Brain microvascular endothelial cell (primary cell): ENCODE results near the gene ASGR1.
A peak's percentile ranks its signal among the peaks of the same experiment; 100 is the strongest.

Experiments
- DNase-seq: peaks from one replicate; pipeline ENCODE4 v3.0.0-alpha.2; 2020
- H3K27ac ChIP-seq: fragments of 250-450 bp; sonication (Bioruptor Pico); 2 replicates; pipeline ENCODE4 v1.5.1; 2020; ENCODE audit warnings: mild to moderate bottlenecking, moderate library complexity
- H3K27me3 ChIP-seq: fragments of 250-450 bp; sonication (Bioruptor Pico); replicated peaks from 2 replicates; pipeline ENCODE4 v1.5.1; 2020; ENCODE audit warnings: mild to moderate bottlenecking
- H3K36me3 ChIP-seq: fragments of 250-450 bp; sonication (Bioruptor Pico); replicated peaks from 2 replicates; pipeline ENCODE4 v1.5.1; 2020; ENCODE audit warnings: mild to moderate bottlenecking
- H3K4me3 ChIP-seq: 2 replicates; pipeline ENCODE4 v1.5.1; 2011; ENCODE audit warnings: low read depth, mild to moderate bottlenecking, control low read depth, low read length, moderate library complexity
- CTCF ChIP-seq: IDR thresholded peaks from 2 replicates; pipeline ENCODE4 v1.5.1; 2011; ENCODE audit warnings: low read depth, mild to moderate bottlenecking, moderate library complexity, low read length, control low read depth, inconsistent platforms; ENCODE audit errors: missing control alignments
- in situ Hi-C: cut with HindIII; loops from 2 replicates; pipeline ENCODE4 v1.10.0; 2017; ENCODE audit warnings: low sequenced_read_pairs, low pct_ligation_motif_present

Gene ASGR1

GRCh38 chr17:7205561-7205960 is 26.4 kb upstream of the ASGR1 start:
- no peak for DNase-seq
- peak overlapping the region; percentile 64 for H3K4me3 ChIP-seq
- H3K27ac ChIP-seq, result peak overlapping the region; percentile 22
- in situ Hi-C loops, result no loop called here
- no peaks in the 10 kb centered on the region for H3K27me3 ChIP-seq
- peaks cover 26% of the 10 kb centered on the region for H3K36me3 ChIP-seq
- TF ChIP-seq CTCF, result no peak

GRCh38 chr17:7204828-7205461 is 25.8 kb upstream of the ASGR1 start:
- no peak for TF ChIP-seq CTCF
- peak; percentile 79 for DNase-seq
- Histone ChIP-seq H3K27ac (peak overlapping the region; percentile 22), H3K36me3 (peaks cover 28% of the 10 kb centered on the region), H3K4me3 (peak overlapping the region; percentile 64), H3K27me3 (no peaks in the 10 kb centered on the region)
- in situ Hi-C loops, result no loop called here

- no peak for DNase-seq
- no peak overlapping the region for H3K27ac ChIP-seq
- no peak for TF ChIP-seq CTCF
- no peaks in the 10 kb centered on the region for H3K27me3 ChIP-seq
- in situ Hi-C loops, result no loop called here
- peak overlapping the region; percentile 64 for H3K4me3 ChIP-seq
- peaks cover 28% of the 10 kb centered on the region for H3K36me3 ChIP-seq
Measured at GRCh38 chr17:7204336-7204735, 25.2 kb upstream of the ASGR1 start.

GRCh38 chr17:7203391-7203790 is 24.2 kb upstream of the ASGR1 start:
- DNase-seq, result no peak
- no peak for TF ChIP-seq CTCF
- H3K27me3 ChIP-seq, result no peaks in the 10 kb centered on the region
- in situ Hi-C loops, result no loop called here
- no peak overlapping the region for H3K27ac ChIP-seq
- H3K4me3 ChIP-seq, result no peak overlapping the region
- peaks cover 28% of the 10 kb centered on the region for H3K36me3 ChIP-seq

- no peak for TF ChIP-seq CTCF
- H3K27ac ChIP-seq, result no peak overlapping the region
- H3K4me3 ChIP-seq, result no peak overlapping the region
- H3K36me3 ChIP-seq, result peaks cover 59% of the 10 kb centered on the region
- DNase-seq, result no peak
- H3K27me3 ChIP-seq, result no peaks in the 10 kb centered on the region
- in situ Hi-C loops, result loop anchor here (25.0 kb wide), 1 partner anchor 135 kb away; no protein-coding TSS in a partner anchor
Measured at GRCh38 chr17:7196651-7197401, 17.7 kb upstream of the ASGR1 start.

- H3K36me3 ChIP-seq, result peaks cover 58% of the 10 kb centered on the region
- in situ Hi-C loops, result loop anchor here (25.0 kb wide), 1 partner anchor 134 kb away; no protein-coding TSS in a partner anchor
- H3K4me3 ChIP-seq, result no peak overlapping the region
Measured at GRCh38 chr17:7195971-7196370, 16.8 kb upstream of the ASGR1 start.

More at GRCh38 chr17:7195971-7196370, 16.8 kb upstream of the ASGR1 start:
- DNase-seq, result no peak
- no peak for TF ChIP-seq CTCF
- Histone ChIP-seq H3K27me3 (no peaks in the 10 kb centered on the region), H3K27ac (no peak overlapping the region)
